Motor neuron (in vitro differentiated cells): ENCODE measurements around the gene SEL1L2. TPM values are rescaled to one million over a fixed set of nuclear protein-coding genes. Genes with fewer than 3 reads are reported as not detected.

Source experiments
- ATAC-seq, 8 experiments: fragments of 200-7000 bp; cut with Tn5 transposase; replicated peaks in 6 of 8; 2 replicates each; pipeline ENCODE4 v1.8.0; 2021; ENCODE audit warnings: mild to moderate bottlenecking in 8 of 8, moderate library complexity in 8 of 8
- H3K27ac ChIP-seq, 2 donors: fragments of 250-450 bp; sonication (Bioruptor Pico); 2 replicates each; pipeline ENCODE4 v1.9.0; 2021; ENCODE audit warnings: antibody characterized with exemption in 2 of 2, mild to moderate bottlenecking in 2 of 2, moderate library complexity in 1 of 2
- H3K4me1 ChIP-seq, 2 donors: fragments of 250-450 bp; sonication (Bioruptor Pico); replicated peaks in 1 of 2; 2 replicates each; pipeline ENCODE4 v1.6.1; 2021; ENCODE audit warnings: antibody characterized with exemption in 2 of 2, mild to moderate bottlenecking in 2 of 2, moderate library complexity in 1 of 2
- H3K4me3 ChIP-seq, 5 donors: fragments of 250-450 bp; sonication (Bioruptor Pico); 2 replicates each; pipeline ENCODE4 v1.9.0; 2021; ENCODE audit warnings: antibody characterized with exemption in 5 of 5, mild to moderate bottlenecking in 5 of 5, moderate library complexity in 4 of 5
- WGBS, 10 experiments: fragments of 450-650 bp; shearing (Covaris generic); methylation state at CpG; one replicate each; pipeline ENCODE4 v1.0.0; 2022; 5-methylcytosine and 5-hydroxymethylcytosine counted together
- in situ Hi-C, 9 experiments: fragments of 400-800 bp; cut with MboI; loops; one replicate each; pipeline ENCODE4 v1.15.0; 2021; ENCODE audit warnings: low sequenced_read_pairs in 9 of 9, low pct_unique_long_range_greater_than_20kb in 2 of 9; ENCODE audit not compliant: unreplicated experiment in 9 of 9
- total RNA-seq, 8 experiments: library from RNA; unstranded; fragments of 300-600 nt; gene quantifications; 2 replicates each; pipeline versions ENCODE4 v1.2.3 to v1.2.4, GENCODE V29; 2022

Gene SEL1L2
- total RNA-seq, 8 experiments from 2014 or later, result 0.27 to 1.00 (median 0.49) TPM; not detected in 5

- in situ Hi-C loops, result no loop called here
- no peak overlapping the region for H3K27ac ChIP-seq
- no peaks in the 10 kb centered on the region for H3K4me1 ChIP-seq
- ATAC-seq, result peak in 7 of 8 experiments; percentile 39 to 98 (median 65)
- 14 to 93% (median 75%) methylated on average over 1 to 4 of the region's 4 CpGs; no CpG with 5 or more reads in 1 of the 10 experiments for WGBS, 10 experiments
- H3K4me3 ChIP-seq, result no peak overlapping the region
These were observed 134.1 kb downstream of the SEL1L2 start for GRCh38 chr20:13856354-13856753.

GRCh38 chr20:13855613-13856012, 134.8 kb downstream of the SEL1L2 start:
- in situ Hi-C loops, result no loop called here
- Histone ChIP-seq H3K4me1 (no peaks in the 10 kb centered on the region), H3K4me3 (no peak overlapping the region), H3K27ac (no peak overlapping the region)
- no peak for ATAC-seq
- WGBS, 10 experiments, result 20 to 100% (median 88%) methylated on average over 1 to 4 of the region's 4 CpGs; no CpG with 5 or more reads in 4 of the 10 experiments

- ATAC-seq, result no peak
- Histone ChIP-seq H3K27ac (no peak overlapping the region), H3K4me1 (no peaks in the 10 kb centered on the region), H3K4me3 (no peak overlapping the region)
- in situ Hi-C loops, result no loop called here
- WGBS, 10 experiments, result 0 to 83% (median 59%) methylated on average over 1 of the region's 1 CpG
These were observed 138.1 kb downstream of the SEL1L2 start for GRCh38 chr20:13852306-13852705.

- no peak for ATAC-seq
- in situ Hi-C loops, result no loop called here
- Histone ChIP-seq H3K4me1 (no peaks in the 10 kb centered on the region), H3K27ac (no peak overlapping the region), H3K4me3 (no peak overlapping the region)
- 83 to 100% (median 92%) methylated on average over 1 to 2 of the region's 2 CpGs; no CpG with 5 or more reads in 2 of the 10 experiments for WGBS, 10 experiments
These were observed 139.1 kb downstream of the SEL1L2 start for GRCh38 chr20:13851279-13851678.

GRCh38 chr20:13844296-13844695, 146.1 kb downstream of the SEL1L2 start:
- WGBS, 10 experiments, result 85% methylated on average over 4 of the region's 4 CpGs; no CpG with 5 or more reads in 9 of the 10 experiments
- no peaks in the 10 kb centered on the region for H3K4me1 ChIP-seq
- no peak overlapping the region for H3K4me3 ChIP-seq
- in situ Hi-C loops, result no loop called here
- ATAC-seq, result no peak
- H3K27ac ChIP-seq, result no peak overlapping the region

- in situ Hi-C loops, result no loop called here
- Histone ChIP-seq H3K4me1 (no peaks in the 10 kb centered on the region), H3K27ac (no peak overlapping the region), H3K4me3 (no peak overlapping the region)
- ATAC-seq, result no peak
- 60 to 94% (median 72%) methylated on average over 1 to 3 of the region's 3 CpGs; no CpG with 5 or more reads in 4 of the 10 experiments for WGBS, 10 experiments
These were observed 149.2 kb downstream of the SEL1L2 start for GRCh38 chr20:13841206-13841605.

GRCh38 chr20:13840093-13840465, 150.3 kb downstream of the SEL1L2 start:
- in situ Hi-C loops, result no loop called here
- Histone ChIP-seq H3K27ac (no peak overlapping the region), H3K4me1 (no peaks in the 10 kb centered on the region), H3K4me3 (no peak overlapping the region)
- WGBS, 10 experiments, result 57 to 100% (median 88%) methylated on average over 1 to 2 of the region's 4 CpGs; no CpG with 5 or more reads in 5 of the 10 experiments
- no peak for ATAC-seq

GRCh38 chr20:13839421-13840092, 150.9 kb downstream of the SEL1L2 start:
- H3K4me3 ChIP-seq, result no peak overlapping the region
- 0 to 90% (median 70%) methylated on average over 1 to 4 of the region's 4 CpGs; no CpG with 5 or more reads in 3 of the 10 experiments for WGBS, 10 experiments
- in situ Hi-C loops, result no loop called here
- H3K27ac ChIP-seq, result no peak overlapping the region
- ATAC-seq, result peak in 3 of 8 experiments; percentile 62 to 100 (median 99)
- H3K4me1 ChIP-seq, result no peaks in the 10 kb centered on the region

GRCh38 chr20:13838664-13839063, 151.8 kb downstream of the SEL1L2 start:
- in situ Hi-C loops, result no loop called here
- no peak for ATAC-seq
- no peak overlapping the region for H3K4me3 ChIP-seq
- no peak overlapping the region for H3K27ac ChIP-seq
- H3K4me1 ChIP-seq, result no peaks in the 10 kb centered on the region
- WGBS, 10 experiments, result 80 to 100% (median 93%) methylated on average over 1 to 7 of the region's 7 CpGs; no CpG with 5 or more reads in 5 of the 10 experiments

GRCh38 chr20:13831476-13831875, 158.9 kb downstream of the SEL1L2 start:
- WGBS, 10 experiments, result 45 to 100% (median 84%) methylated on average over 1 to 3 of the region's 3 CpGs; no CpG with 5 or more reads in 1 of the 10 experiments
- H3K4me3 ChIP-seq, result no peak overlapping the region
- no peak overlapping the region for H3K27ac ChIP-seq
- no peaks in the 10 kb centered on the region for H3K4me1 ChIP-seq
- in situ Hi-C loops, result no loop called here
- peak in 1 of 8 experiments; percentile 95 for ATAC-seq

GRCh38 chr20:13825465-13825864, 164.9 kb downstream of the SEL1L2 start:
- ATAC-seq, result no peak
- no peaks in the 10 kb centered on the region for H3K4me1 ChIP-seq
- no peak overlapping the region for H3K4me3 ChIP-seq
- in situ Hi-C loops, result loop anchor here in 2 of 9 experiments (10.0 kb wide), 1 partner anchor 229 kb away; no protein-coding TSS in a partner anchor
- WGBS, 10 experiments, result 62 to 100% (median 86%) methylated on average over 2 to 5 of the region's 5 CpGs; no CpG with 5 or more reads in 2 of the 10 experiments
- no peak overlapping the region for H3K27ac ChIP-seq

- 93 to 100% (median 100%) methylated on average over 1 to 3 of the region's 3 CpGs; no CpG with 5 or more reads in 4 of the 10 experiments for WGBS, 10 experiments
- H3K4me1 ChIP-seq, result no peaks in the 10 kb centered on the region
- H3K4me3 ChIP-seq, result no peak overlapping the region
- no peak for ATAC-seq
- in situ Hi-C loops, result loop anchor here in 7 of 9 experiments (10.0 to 25.0 kb wide), 3 partner anchors 213 to 238 kb away; no protein-coding TSS in a partner anchor
- H3K27ac ChIP-seq, result no peak overlapping the region
These were observed 166.0 kb downstream of the SEL1L2 start for GRCh38 chr20:13824459-13824858.

- WGBS, 10 experiments, result 71 to 91% (median 80%) methylated on average over 1 to 2 of the region's 2 CpGs; no CpG with 5 or more reads in 5 of the 10 experiments
- in situ Hi-C loops, result loop anchor here in 7 of 9 experiments (10.0 to 25.0 kb wide), 3 partner anchors 215 to 240 kb away; no protein-coding TSS in a partner anchor
- H3K27ac ChIP-seq, result no peak overlapping the region
- no peak for ATAC-seq
- no peak overlapping the region for H3K4me3 ChIP-seq
- H3K4me1 ChIP-seq, result no peaks in the 10 kb centered on the region
These were observed 168.0 kb downstream of the SEL1L2 start for GRCh38 chr20:13822459-13822858.
